ENCODE results near the gene ZNF516. TPM values are rescaled to one million over a fixed set of nuclear protein-coding genes. Genes with fewer than 3 reads are reported as not detected.

Gene ZNF516
- total RNA-seq, 1 experiment from 2014 or later = 22.6 TPM

- no peak overlapping the region for H4K8ac ChIP-seq (replicated peaks; ENCODE audit: insufficient read length, low read depth, low read length)
- H3K23me2 ChIP-seq (ENCODE audit: insufficient read length, low read depth, low read length, poor library complexity, severe bottlenecking) = no peaks in the 10 kb centered on the region
- peaks cover 2% of the 10 kb centered on the region for H3K79me1 ChIP-seq (ENCODE audit: insufficient read depth, low read depth, low read length, poor library complexity, severe bottlenecking)
- H3K4me2 ChIP-seq (ENCODE audit: insufficient read depth, insufficient read length, low read length) = no peak overlapping the region
- no peak overlapping the region for H3K4ac ChIP-seq (ENCODE audit: low read depth, low read length)
- H2AFZ ChIP-seq (ENCODE audit: low read length) = no peak overlapping the region
- no peak overlapping the region for H2BK120ac ChIP-seq (ENCODE audit: low read depth, low read length, poor library complexity, severe bottlenecking)
- no peak overlapping the region for H3K27ac ChIP-seq (ENCODE audit: insufficient read length, low read depth, low read length)
- H3K27me3 ChIP-seq (ENCODE audit: insufficient read depth, low read length) = no peaks in the 10 kb centered on the region
- TF ChIP-seq CTCF (conservative IDR thresholded peaks at IDR 0.05) = no peak
- no peak overlapping the region for H3K18ac ChIP-seq (ENCODE audit: insufficient read length, low read depth, low read length)
- no peak overlapping the region for H4K91ac ChIP-seq (ENCODE audit: insufficient read length, low read depth, low read length)
- no peak overlapping the region for H2BK15ac ChIP-seq (ENCODE audit: low read depth, low read length)
- WGBS (ENCODE audit: extremely low coverage, insufficient read length, low lambda C conversion rate) = no CpG with 5 or more reads among the region's 17 CpGs
- H4K20me1 ChIP-seq (ENCODE audit: control insufficient read depth, insufficient read depth, insufficient read length) = no peaks in the 10 kb centered on the region
- H3K27ac Mint-ChIP-seq = no peak overlapping the region
- no peak overlapping the region for H3K9ac ChIP-seq (ENCODE audit: extremely low read depth, insufficient read length, low read length)
- no peak overlapping the region for H3K4me3 Mint-ChIP-seq
- H3K56ac ChIP-seq (ENCODE audit: insufficient read length, low read depth, low read length) = no peak overlapping the region
- no peaks in the 10 kb centered on the region for H3K4me1 ChIP-seq (ENCODE audit: insufficient read depth, low read length)
- H3T11ph ChIP-seq (ENCODE audit: low read length) = no peak overlapping the region
- no peak overlapping the region for H3K14ac ChIP-seq (ENCODE audit: insufficient read depth, low read length)
- H3K27me3 Mint-ChIP-seq (ENCODE audit: low read depth) = 0 out of 2 replicates have a peak, but pooled peaks cover 2% of the 10 kb centered on the region
- H3K36me3 Mint-ChIP-seq (ENCODE audit: insufficient read depth in 1 of 3, low read depth in 3 of 3) = peaks cover 2 to 16% (median 3%) of the 10 kb centered on the region in 3 experiments; a peak in 4 of 7 replicates
- no peak overlapping the region for H2AK5ac ChIP-seq (ENCODE audit: insufficient read length, low read length)
- no peak for DNase-seq
- H3K4me1 Mint-ChIP-seq = peaks cover 17 to 22% of the 10 kb centered on the region in 2 experiments
- H4K5ac ChIP-seq (ENCODE audit: insufficient read length, low read depth, low read length) = no peak overlapping the region
- no peaks in the 10 kb centered on the region for H3K9me3 ChIP-seq (ENCODE audit: control insufficient read depth, low read depth, low read length)
- H2BK5ac ChIP-seq (ENCODE audit: insufficient read length, low read length) = no peak overlapping the region
- no peak overlapping the region for H2BK12ac ChIP-seq (ENCODE audit: insufficient read length, low read depth, low read length)
- no peak overlapping the region for H2BK20ac ChIP-seq (ENCODE audit: low read depth, low read length, poor library complexity, severe bottlenecking)
- no peaks in the 10 kb centered on the region; the same call in 1 of the 2 replicates for H3K79me2 ChIP-seq (ENCODE audit: insufficient read depth, low read length)
- no peak overlapping the region for H3K23ac ChIP-seq (ENCODE audit: insufficient read length, low read depth, low read length)
- H3K9me3 Mint-ChIP-seq = no peaks in the 10 kb centered on the region
Observed at GRCh38 chr18:76459312-76459686, 35.7 kb downstream of the ZNF516 start.

Measured in H9 (cell line).